Measurements from ENCODE around the gene ZSCAN21.

Gene ZSCAN21

GRCh38 chr7:100029596-100029995, 20.0 kb upstream of the ZSCAN21 start:
- no peak for DNase-seq

GRCh38 chr7:100033526-100033925, 16.0 kb upstream of the ZSCAN21 start:
- no peak for DNase-seq

GRCh38 chr7:100034871-100035510, 14.6 kb upstream of the ZSCAN21 start:
- no peak for DNase-seq

GRCh38 chr7:100035876-100036275, 13.7 kb upstream of the ZSCAN21 start:
- no peak for DNase-seq

- no peak for DNase-seq
These were observed 11.2 kb upstream of the ZSCAN21 start for GRCh38 chr7:100038326-100038725.

GRCh38 chr7:100040575-100040974, 9.0 kb upstream of the ZSCAN21 start:
- no peak for DNase-seq

GRCh38 chr7:100044718-100045117, 4.9 kb upstream of the ZSCAN21 start:
- DNase-seq: no peak

GRCh38 chr7:100048680-100049079, 894 bp upstream of the ZSCAN21 start:
- no peak for DNase-seq

- DNase-seq: no peak
These were observed 2.0 kb downstream of the ZSCAN21 start for GRCh38 chr7:100051611-100052010.

- DNase-seq: no peak
These were observed 3.6 kb downstream of the ZSCAN21 start for GRCh38 chr7:100053215-100053614.

GRCh38 chr7:100057006-100057405, 7.4 kb downstream of the ZSCAN21 start:
- no peak for DNase-seq

- no peak for DNase-seq
These were observed 9.7 kb downstream of the ZSCAN21 start for GRCh38 chr7:100059251-100059739.

- DNase-seq: no peak
These were observed 12.1 kb downstream of the ZSCAN21 start for GRCh38 chr7:100061518-100062193.

GRCh38 chr7:100063376-100063775, 13.8 kb downstream of the ZSCAN21 start:
- no peak for DNase-seq

- DNase-seq: no peak
These were observed 14.6 kb downstream of the ZSCAN21 start for GRCh38 chr7:100064162-100064561.

- DNase-seq: no peak
These were observed 16.0 kb downstream of the ZSCAN21 start for GRCh38 chr7:100065452-100066186.

GRCh38 chr7:100066953-100067352, 17.4 kb downstream of the ZSCAN21 start:
- no peak for DNase-seq

GRCh38 chr7:100069991-100070390, 20.4 kb downstream of the ZSCAN21 start:
- no peak for DNase-seq

GRCh38 chr7:100071018-100071723, 21.6 kb downstream of the ZSCAN21 start:
- no peak for DNase-seq

GRCh38 chr7:100072462-100072861, 22.9 kb downstream of the ZSCAN21 start:
- DNase-seq: no peak

GRCh38 chr7:100074841-100075240, 25.3 kb downstream of the ZSCAN21 start:
- no peak for DNase-seq

GRCh38 chr7:100075418-100075817, 25.8 kb downstream of the ZSCAN21 start:
- DNase-seq: no peak

- no peak for DNase-seq
These were observed 27.6 kb downstream of the ZSCAN21 start for GRCh38 chr7:100077205-100077604.

All from activated CD4-positive, alpha-beta T cell treated with anti-CD3 and anti-CD28 coated beads, Interleukin-2, amount 50 U/mL, for 4 hours (primary cell).